Measurements from ENCODE around the gene OR4B1.

DNA sequence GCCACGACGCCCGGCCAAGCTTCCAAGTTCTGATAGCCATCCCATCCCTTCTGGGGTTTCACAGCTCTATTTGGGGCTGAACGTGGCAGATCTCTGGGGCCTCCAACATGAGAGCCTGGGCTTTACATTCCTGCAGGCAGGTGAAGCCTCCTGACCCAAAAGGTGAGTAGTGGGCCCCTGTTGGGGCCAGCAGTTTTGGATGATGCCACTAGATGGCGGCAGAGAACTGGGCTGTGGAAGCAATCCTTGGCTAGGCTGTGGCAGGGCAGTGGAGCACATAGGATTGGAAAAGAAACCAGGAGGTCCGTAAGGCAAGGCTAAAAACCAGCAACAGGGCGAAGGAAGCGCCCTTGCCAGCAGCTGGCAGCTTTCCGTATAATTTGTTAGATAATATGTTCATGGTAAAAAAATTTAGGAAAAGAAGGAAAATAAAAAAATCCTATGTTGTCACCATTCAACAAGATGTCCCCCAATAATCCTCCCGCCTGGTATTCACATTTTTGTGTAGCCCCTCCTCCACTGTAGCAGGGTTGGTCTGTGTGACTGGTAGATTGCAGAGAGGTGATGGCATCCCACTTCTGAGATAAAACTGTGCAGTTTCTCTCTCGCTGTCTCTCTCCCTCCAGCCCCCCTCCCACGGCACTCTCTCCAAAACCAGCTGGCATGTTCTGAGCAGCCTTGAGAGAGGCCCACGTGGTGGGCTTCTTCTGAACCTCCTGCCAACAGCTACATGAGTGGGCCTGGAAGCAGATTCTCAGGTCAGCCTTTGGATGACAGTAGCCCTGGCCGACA is 43.6 kb upstream of the OR4B1 start:
- TF ChIP-seq, protein P1, sequence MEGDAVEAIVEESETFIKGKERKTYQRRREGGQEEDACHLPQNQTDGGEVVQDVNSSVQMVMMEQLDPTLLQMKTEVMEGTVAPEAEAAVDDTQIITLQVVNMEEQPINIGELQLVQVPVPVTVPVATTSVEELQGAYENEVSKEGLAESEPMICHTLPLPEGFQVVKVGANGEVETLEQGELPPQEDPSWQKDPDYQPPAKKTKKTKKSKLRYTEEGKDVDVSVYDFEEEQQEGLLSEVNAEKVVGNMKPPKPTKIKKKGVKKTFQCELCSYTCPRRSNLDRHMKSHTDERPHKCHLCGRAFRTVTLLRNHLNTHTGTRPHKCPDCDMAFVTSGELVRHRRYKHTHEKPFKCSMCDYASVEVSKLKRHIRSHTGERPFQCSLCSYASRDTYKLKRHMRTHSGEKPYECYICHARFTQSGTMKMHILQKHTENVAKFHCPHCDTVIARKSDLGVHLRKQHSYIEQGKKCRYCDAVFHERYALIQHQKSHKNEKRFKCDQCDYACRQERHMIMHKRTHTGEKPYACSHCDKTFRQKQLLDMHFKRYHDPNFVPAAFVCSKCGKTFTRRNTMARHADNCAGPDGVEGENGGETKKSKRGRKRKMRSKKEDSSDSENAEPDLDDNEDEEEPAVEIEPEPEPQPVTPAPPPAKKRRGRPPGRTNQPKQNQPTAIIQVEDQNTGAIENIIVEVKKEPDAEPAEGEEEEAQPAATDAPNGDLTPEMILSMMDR (IDR thresholded peaks at IDR 0.05; ENCODE audit: insufficient read depth, low read length, poor library complexity, severe bottlenecking) = peak; percentile 90
- TF ChIP-seq EZH2phosphoT487 (conservative IDR thresholded peaks at IDR 0.05; ENCODE audit: low read length) = no peak

All from SU-DHL-6 (cell line).